A549 (cell line): ENCODE measurements around the gene DPY19L3.

Experiments
- CHD4 ChIP-seq: fragments of 200-600 bp; sonication (generic); IDR thresholded peaks from 2 replicates; pipeline ENCODE4 v1.6.1; 2016; ENCODE audit warnings: antibody characterized with exemption, mild to moderate bottlenecking, borderline replicate concordance
- HOXB5 ChIP-seq: fragments of 250-450 bp; sonication (Bioruptor Pico); IDR thresholded peaks from 2 replicates; pipeline ENCODE4 v1.5.0; 2020; ENCODE audit warnings: mild to moderate bottlenecking, moderate library complexity
- POLR2A ChIP-seq: IDR thresholded peaks from 2 replicates; pipeline ENCODE4 v1.6.1; 2012; ENCODE audit warnings: mild to moderate bottlenecking, low read length
- SREBF2 ChIP-seq: fragments of 450-650 bp; IDR thresholded peaks from 2 replicates; pipeline ENCODE4 v1.6.1; 2014; ENCODE audit warnings: mild to moderate bottlenecking, moderate library complexity
- TF ChIP-seq, protein P1 (sequence below): fragments of >200 bp; sonication (Bioruptor Twin); formaldehyde crosslinking; IDR thresholded peaks from 3 replicates; pipeline ENCODE4 v1.5.1; 2016
- TF ChIP-seq, protein P2 (sequence below): IDR thresholded peaks from 2 replicates; pipeline ENCODE4 v1.6.1; 2012; ENCODE audit warnings: low read depth, borderline replicate concordance

DNA sequence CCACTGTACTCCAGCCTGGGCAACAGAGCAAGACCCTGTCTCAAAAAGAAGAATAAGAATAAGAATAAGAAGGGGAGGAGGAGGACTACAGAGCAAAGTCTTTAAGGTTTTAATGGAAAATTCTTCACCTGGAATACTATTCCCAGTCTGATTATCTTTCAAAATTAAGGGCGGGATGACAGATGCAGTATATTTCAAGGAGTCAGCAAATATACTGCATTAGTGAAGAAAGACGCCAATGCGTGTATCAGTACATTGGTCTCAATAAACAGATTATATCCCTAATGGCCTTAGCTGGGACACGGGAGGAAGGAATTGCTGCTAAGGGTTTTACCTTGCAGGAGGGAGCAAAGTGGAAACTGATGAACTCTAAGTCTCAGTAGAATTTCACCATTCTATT is 121.3 kb downstream of the DPY19L3 start:
- TF ChIP-seq, protein P1, sequence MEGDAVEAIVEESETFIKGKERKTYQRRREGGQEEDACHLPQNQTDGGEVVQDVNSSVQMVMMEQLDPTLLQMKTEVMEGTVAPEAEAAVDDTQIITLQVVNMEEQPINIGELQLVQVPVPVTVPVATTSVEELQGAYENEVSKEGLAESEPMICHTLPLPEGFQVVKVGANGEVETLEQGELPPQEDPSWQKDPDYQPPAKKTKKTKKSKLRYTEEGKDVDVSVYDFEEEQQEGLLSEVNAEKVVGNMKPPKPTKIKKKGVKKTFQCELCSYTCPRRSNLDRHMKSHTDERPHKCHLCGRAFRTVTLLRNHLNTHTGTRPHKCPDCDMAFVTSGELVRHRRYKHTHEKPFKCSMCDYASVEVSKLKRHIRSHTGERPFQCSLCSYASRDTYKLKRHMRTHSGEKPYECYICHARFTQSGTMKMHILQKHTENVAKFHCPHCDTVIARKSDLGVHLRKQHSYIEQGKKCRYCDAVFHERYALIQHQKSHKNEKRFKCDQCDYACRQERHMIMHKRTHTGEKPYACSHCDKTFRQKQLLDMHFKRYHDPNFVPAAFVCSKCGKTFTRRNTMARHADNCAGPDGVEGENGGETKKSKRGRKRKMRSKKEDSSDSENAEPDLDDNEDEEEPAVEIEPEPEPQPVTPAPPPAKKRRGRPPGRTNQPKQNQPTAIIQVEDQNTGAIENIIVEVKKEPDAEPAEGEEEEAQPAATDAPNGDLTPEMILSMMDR = no peak
- TF ChIP-seq POLR2A = no peak
- TF ChIP-seq, protein P2, sequence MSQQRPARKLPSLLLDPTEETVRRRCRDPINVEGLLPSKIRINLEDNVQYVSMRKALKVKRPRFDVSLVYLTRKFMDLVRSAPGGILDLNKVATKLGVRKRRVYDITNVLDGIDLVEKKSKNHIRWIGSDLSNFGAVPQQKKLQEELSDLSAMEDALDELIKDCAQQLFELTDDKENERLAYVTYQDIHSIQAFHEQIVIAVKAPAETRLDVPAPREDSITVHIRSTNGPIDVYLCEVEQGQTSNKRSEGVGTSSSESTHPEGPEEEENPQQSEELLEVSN = no peak
- no peak for TF ChIP-seq SREBF2
- TF ChIP-seq CHD4 = no peak
- no peak for TF ChIP-seq HOXB5
